ENCODE data around the gene SLC4A8. TPM values are rescaled to one million over a fixed set of nuclear protein-coding genes. Genes with fewer than 3 reads are reported as not detected.

SLC4A8 gene
- total and polyA plus RNA-seq, 5 donors from 2014 or later, result 0.16 to 3.5 (median 0.98) TPM; not detected in 1

GRCh38 chr12:51421266-51421884 lies 3.3 kb upstream of the SLC4A8 start:
- Histone ChIP-seq H3K27ac (ENCODE audit: insufficient read depth, low read length, poor library complexity, severe bottlenecking) (no peak overlapping the region), H3K36me3 (ENCODE audit: control insufficient read depth, insufficient read depth, low read length) (no peaks in the 10 kb centered on the region), H3K27me3 (ENCODE audit: control insufficient read depth, insufficient read depth, low read length) (no peaks in the 10 kb centered on the region), H3K4me3 (ENCODE audit: low read depth, low read length) (no peak overlapping the region), H3K4me1 (ENCODE audit: control insufficient read depth, insufficient read depth, low read length, poor library complexity, severe bottlenecking) (peaks cover 15% of the 10 kb centered on the region), H3K9me3 (ENCODE audit: control insufficient read depth in 2 of 2, low read length in 2 of 2) (no peaks in the 10 kb centered on the region)
- H3K9me3 Mint-ChIP-seq, result no peaks in the 10 kb centered on the region
- DNase-seq (peak; percentile 5 to 72 (median 42)), ATAC-seq (ENCODE audit: low read depth in 2 of 2) (peak in 1 of 2 donors; percentile 40)
- H3K27me3 Mint-ChIP-seq, result no peaks in the 10 kb centered on the region
- H3K36me3 Mint-ChIP-seq, result no peaks in the 10 kb centered on the region
- H3K27ac Mint-ChIP-seq, result peak overlapping the region in 1 of 3 donors; percentile 22
- H3K4me3 Mint-ChIP-seq, result peak overlapping the region in 2 of 4 donors; percentile 29 to 40
- H3K4me1 Mint-ChIP-seq, result peaks cover 4 to 12% (median 8%) of the 10 kb centered on the region in 4 donors

DNA sequence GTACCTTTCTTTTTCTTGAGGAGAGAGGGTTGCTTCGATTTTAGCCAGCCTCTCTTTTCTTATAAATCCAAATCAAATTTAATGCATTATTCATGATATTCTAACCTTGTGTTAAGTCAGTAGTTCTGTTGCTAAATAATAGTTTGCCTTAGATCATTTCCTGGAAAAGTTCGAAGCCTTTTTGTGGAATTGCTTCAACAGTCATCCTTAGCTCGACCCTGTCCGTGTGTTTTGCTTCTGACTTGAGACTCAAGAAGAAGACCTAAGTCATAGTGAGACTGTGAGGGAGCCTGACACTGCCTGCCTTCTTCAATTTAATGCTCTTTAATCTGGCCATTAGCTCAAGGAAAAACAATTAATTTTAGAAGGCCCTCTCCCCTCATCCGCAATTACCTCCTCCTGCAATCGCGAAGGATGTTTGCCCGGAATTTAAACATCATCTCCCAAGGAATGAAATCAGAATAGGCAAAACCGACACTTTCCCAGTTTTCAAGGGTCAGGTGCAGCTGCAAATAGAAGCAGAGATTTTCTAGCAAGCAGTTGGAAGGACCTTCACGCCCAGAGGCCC lies 453 bp upstream of the SLC4A8 start:
- ATAC-seq (ENCODE audit: low read depth in 2 of 2) (no peak), DNase-seq (no peak)
- Mint-ChIP-seq H3K4me3 (peak overlapping the region; percentile 70 to 92 (median 78)), H3K27me3 (no peaks in the 10 kb centered on the region), H3K36me3 (no peaks in the 10 kb centered on the region), H3K9me3 (no peaks in the 10 kb centered on the region), H3K4me1 (peaks cover 4 to 12% (median 8%) of the 10 kb centered on the region in 4 donors), H3K27ac (peak overlapping the region in 1 of 3 donors; percentile 57)
- H3K9me3 ChIP-seq (ENCODE audit: control insufficient read depth in 2 of 2, low read length in 2 of 2), result no peaks in the 10 kb centered on the region
- no peaks in the 10 kb centered on the region for H3K27me3 ChIP-seq (ENCODE audit: control insufficient read depth, insufficient read depth, low read length)
- H3K4me1 ChIP-seq (ENCODE audit: control insufficient read depth, insufficient read depth, low read length, poor library complexity, severe bottlenecking), result peaks cover 15% of the 10 kb centered on the region
- no peaks in the 10 kb centered on the region for H3K36me3 ChIP-seq (ENCODE audit: control insufficient read depth, insufficient read depth, low read length)
- peak overlapping the region; percentile 56 for H3K4me3 ChIP-seq (ENCODE audit: low read depth, low read length)
- H3K27ac ChIP-seq (ENCODE audit: insufficient read depth, low read length, poor library complexity, severe bottlenecking), result no peak overlapping the region

DNA sequence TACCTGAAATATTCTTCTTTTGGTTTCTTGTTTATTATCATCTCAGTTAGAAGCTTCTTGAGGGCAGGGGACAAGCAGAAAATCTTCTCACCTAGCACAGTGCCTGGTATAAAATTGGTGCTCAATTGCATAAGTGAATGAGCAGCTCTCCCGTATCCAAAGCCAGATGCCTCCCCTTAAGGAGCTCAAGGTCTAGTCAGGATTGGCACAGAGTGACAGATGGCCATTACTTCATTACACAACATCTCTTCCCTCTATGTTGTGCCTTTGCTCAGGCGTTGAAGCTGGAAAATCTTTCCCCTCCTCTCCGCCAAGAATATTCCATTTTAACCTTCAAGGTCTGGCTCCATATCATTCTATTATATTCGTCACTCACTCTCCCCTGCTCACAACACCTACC lies 3.6 kb downstream of the SLC4A8 start:
- H3K36me3 Mint-ChIP-seq, result no peaks in the 10 kb centered on the region
- Histone ChIP-seq H3K36me3 (ENCODE audit: control insufficient read depth, insufficient read depth, low read length) (no peaks in the 10 kb centered on the region), H3K4me3 (ENCODE audit: low read depth, low read length) (no peak overlapping the region), H3K27ac (ENCODE audit: insufficient read depth, low read length, poor library complexity, severe bottlenecking) (no peak overlapping the region), H3K27me3 (ENCODE audit: control insufficient read depth, insufficient read depth, low read length) (peaks cover 2% of the 10 kb centered on the region), H3K9me3 (ENCODE audit: control insufficient read depth in 2 of 2, low read length in 2 of 2) (no peaks in the 10 kb centered on the region), H3K4me1 (ENCODE audit: control insufficient read depth, insufficient read depth, low read length, poor library complexity, severe bottlenecking) (peaks cover 15% of the 10 kb centered on the region)
- peak overlapping the region in 2 of 4 donors; percentile 1 to 6 for H3K4me3 Mint-ChIP-seq
- no peaks in the 10 kb centered on the region for H3K9me3 Mint-ChIP-seq
- DNase-seq, result no peak
- H3K4me1 Mint-ChIP-seq, result peaks cover 4 to 9% (median 8%) of the 10 kb centered on the region in 4 donors
- H3K27ac Mint-ChIP-seq, result no peak overlapping the region
- ATAC-seq (ENCODE audit: low read depth in 2 of 2), result no peak
- H3K27me3 Mint-ChIP-seq, result peaks cover 7% of the 10 kb centered on the region

DNA sequence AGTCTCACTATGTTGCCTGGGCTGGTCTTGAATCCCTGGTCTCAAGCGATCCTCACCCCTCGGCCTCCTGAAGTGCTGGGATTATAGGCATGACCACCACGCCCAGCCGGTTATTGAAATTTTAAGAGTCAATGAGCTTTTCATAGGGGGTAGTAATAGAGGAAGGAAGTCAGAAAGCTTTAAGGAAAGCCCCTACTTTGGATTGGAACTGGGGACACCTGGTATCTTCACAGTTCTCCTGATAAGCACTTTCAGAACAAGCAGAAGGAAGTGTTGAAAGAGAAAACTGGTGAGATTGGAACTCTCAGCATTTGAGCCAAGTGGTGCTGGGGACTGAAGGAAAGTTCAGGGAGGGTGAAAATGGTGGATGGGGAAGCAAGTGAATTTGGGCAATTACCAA lies 5.1 kb downstream of the SLC4A8 start:
- Mint-ChIP-seq H3K4me3 (no peak overlapping the region), H3K36me3 (no peaks in the 10 kb centered on the region), H3K4me1 (peaks cover 0 to 5% (median 4%) of the 10 kb centered on the region in 4 donors), H3K27me3 (peaks cover 10% of the 10 kb centered on the region), H3K27ac (no peak overlapping the region), H3K9me3 (no peaks in the 10 kb centered on the region)
- DNase-seq (no peak), ATAC-seq (ENCODE audit: low read depth in 2 of 2) (no peak)
- no peak overlapping the region for H3K27ac ChIP-seq (ENCODE audit: insufficient read depth, low read length, poor library complexity, severe bottlenecking)
- H3K9me3 ChIP-seq (ENCODE audit: control insufficient read depth in 2 of 2, low read length in 2 of 2), result no peaks in the 10 kb centered on the region
- peaks cover 2% of the 10 kb centered on the region for H3K27me3 ChIP-seq (ENCODE audit: control insufficient read depth, insufficient read depth, low read length)
- H3K36me3 ChIP-seq (ENCODE audit: control insufficient read depth, insufficient read depth, low read length), result no peaks in the 10 kb centered on the region
- H3K4me3 ChIP-seq (ENCODE audit: low read depth, low read length), result no peak overlapping the region
- H3K4me1 ChIP-seq (ENCODE audit: control insufficient read depth, insufficient read depth, low read length, poor library complexity, severe bottlenecking), result peaks cover 7% of the 10 kb centered on the region

DNA sequence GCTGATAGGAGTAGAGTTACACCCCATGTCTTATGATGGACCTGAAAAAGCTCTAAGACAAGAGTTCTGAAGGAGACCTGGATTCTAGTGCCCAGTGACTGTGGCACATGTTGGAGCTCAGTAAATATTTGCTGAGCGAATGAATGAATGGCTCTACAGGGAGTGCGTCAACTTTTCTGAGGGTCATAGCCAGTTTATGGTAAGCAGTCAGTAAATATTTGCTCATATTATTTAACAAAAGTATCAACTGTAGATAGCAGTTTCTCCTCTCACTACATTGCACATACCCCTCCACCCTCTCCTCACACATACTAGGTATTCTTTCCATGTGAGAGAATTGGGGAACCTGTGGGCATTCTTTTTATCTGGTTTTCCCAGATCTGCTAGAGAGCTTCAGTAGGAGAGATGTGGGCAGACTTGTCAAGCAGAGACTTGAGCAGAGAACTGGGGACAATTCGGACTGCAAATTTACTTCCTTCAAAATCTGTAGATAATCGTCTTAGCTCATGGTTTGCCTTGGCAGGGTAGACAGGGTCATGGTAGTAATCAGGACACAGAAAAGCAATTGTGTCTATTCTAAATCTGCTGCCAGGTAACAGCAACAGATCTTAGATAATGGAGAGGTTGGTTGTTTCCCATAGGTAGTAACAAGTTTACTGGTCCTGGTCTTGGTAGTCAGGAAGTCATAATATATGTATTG lies 5.7 kb downstream of the SLC4A8 start:
- Histone ChIP-seq H3K27me3 (ENCODE audit: control insufficient read depth, insufficient read depth, low read length) (peaks cover 4% of the 10 kb centered on the region), H3K9me3 (ENCODE audit: control insufficient read depth in 2 of 2, low read length in 2 of 2) (no peaks in the 10 kb centered on the region), H3K4me1 (ENCODE audit: control insufficient read depth, insufficient read depth, low read length, poor library complexity, severe bottlenecking) (peaks cover under 1% of the 10 kb centered on the region), H3K27ac (ENCODE audit: insufficient read depth, low read length, poor library complexity, severe bottlenecking) (no peak overlapping the region), H3K36me3 (ENCODE audit: control insufficient read depth, insufficient read depth, low read length) (no peaks in the 10 kb centered on the region), H3K4me3 (ENCODE audit: low read depth, low read length) (no peak overlapping the region)
- H3K4me3 Mint-ChIP-seq, result peak overlapping the region in 1 of 4 donors; percentile 7
- H3K27me3 Mint-ChIP-seq, result peaks cover 10% of the 10 kb centered on the region
- DNase-seq (no peak), ATAC-seq (ENCODE audit: low read depth in 2 of 2) (no peak)
- H3K27ac Mint-ChIP-seq, result no peak overlapping the region
- H3K4me1 Mint-ChIP-seq, result peaks cover 0 to 3% (median 2%) of the 10 kb centered on the region in 4 donors
- no peaks in the 10 kb centered on the region for H3K36me3 Mint-ChIP-seq
- no peaks in the 10 kb centered on the region for H3K9me3 Mint-ChIP-seq

DNA sequence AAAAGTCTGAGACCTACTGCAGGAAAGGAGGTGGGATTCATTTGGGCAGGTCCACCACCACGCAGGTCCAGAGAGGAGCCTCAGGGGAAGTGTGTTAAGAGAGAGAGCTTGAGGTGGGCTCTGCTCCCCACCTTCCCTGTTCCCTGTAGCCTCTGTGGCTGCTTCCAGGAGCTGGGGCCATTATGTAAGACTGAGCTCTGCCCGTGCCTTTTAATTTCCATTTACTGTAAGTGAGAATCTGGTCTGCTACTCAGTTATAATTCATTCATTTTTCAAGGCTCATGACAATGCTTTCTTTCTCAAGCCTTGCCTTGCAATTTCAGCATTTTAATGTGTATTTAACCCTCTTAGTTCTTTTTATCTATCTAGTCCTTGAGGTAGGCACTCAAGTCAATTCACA lies 8.3 kb downstream of the SLC4A8 start:
- H3K27me3 Mint-ChIP-seq, result peaks cover 10% of the 10 kb centered on the region
- DNase-seq (no peak), ATAC-seq (ENCODE audit: low read depth in 2 of 2) (no peak)
- H3K36me3 Mint-ChIP-seq, result no peaks in the 10 kb centered on the region
- Histone ChIP-seq H3K9me3 (ENCODE audit: control insufficient read depth in 2 of 2, low read length in 2 of 2) (no peaks in the 10 kb centered on the region), H3K4me1 (ENCODE audit: control insufficient read depth, insufficient read depth, low read length, poor library complexity, severe bottlenecking) (peaks cover 3% of the 10 kb centered on the region), H3K36me3 (ENCODE audit: control insufficient read depth, insufficient read depth, low read length) (no peaks in the 10 kb centered on the region), H3K27me3 (ENCODE audit: control insufficient read depth, insufficient read depth, low read length) (peaks cover 4% of the 10 kb centered on the region), H3K27ac (ENCODE audit: insufficient read depth, low read length, poor library complexity, severe bottlenecking) (no peak overlapping the region), H3K4me3 (ENCODE audit: low read depth, low read length) (no peak overlapping the region)
- no peak overlapping the region for H3K4me3 Mint-ChIP-seq
- no peaks in the 10 kb centered on the region for H3K9me3 Mint-ChIP-seq
- H3K27ac Mint-ChIP-seq, result no peak overlapping the region
- no peaks in the 10 kb centered on the region for H3K4me1 Mint-ChIP-seq

GRCh38 chr12:51434305-51434704 lies 9.7 kb downstream of the SLC4A8 start:
- ATAC-seq (ENCODE audit: low read depth in 2 of 2), result no peak
- no peak overlapping the region for H3K4me3 ChIP-seq (ENCODE audit: low read depth, low read length)

More at GRCh38 chr12:51434305-51434704, 9.7 kb downstream of the SLC4A8 start:
- peaks cover 0 to 2% (median 0%) of the 10 kb centered on the region in 7 donors for H3K9me3 Mint-ChIP-seq
- H3K27me3 Mint-ChIP-seq, result peaks cover 18% of the 10 kb centered on the region
- no peak overlapping the region for H3K27ac ChIP-seq (ENCODE audit: insufficient read depth, low read length, poor library complexity, severe bottlenecking)
- peaks cover 0 to 11% (median 6%) of the 10 kb centered on the region in 4 donors for H3K4me1 Mint-ChIP-seq
- no peaks in the 10 kb centered on the region for H3K36me3 Mint-ChIP-seq
- DNase-seq, result no peak
- H3K4me1 ChIP-seq (ENCODE audit: control insufficient read depth, insufficient read depth, low read length, poor library complexity, severe bottlenecking), result peaks cover 8% of the 10 kb centered on the region
- H3K27ac Mint-ChIP-seq, result no peak overlapping the region
- H3K9me3 ChIP-seq (ENCODE audit: control insufficient read depth in 2 of 2, low read length in 2 of 2), result no peaks in the 10 kb centered on the region
- no peak overlapping the region for H3K4me3 Mint-ChIP-seq
- peaks cover 6% of the 10 kb centered on the region for H3K27me3 ChIP-seq (ENCODE audit: control insufficient read depth, insufficient read depth, low read length)
- H3K36me3 ChIP-seq (ENCODE audit: control insufficient read depth, insufficient read depth, low read length), result no peaks in the 10 kb centered on the region

Data from CD4-positive, CD25-positive, alpha-beta regulatory T cell (primary cell).